Measurements from ENCODE around the gene POLR1H. TPM values are rescaled to one million over a fixed set of nuclear protein-coding genes. Genes with fewer than 3 reads are reported as not detected.
A peak's percentile ranks its signal among the peaks of the same experiment; 100 is the strongest.

Gene POLR1H
- polyA plus RNA-seq, 2 of the 4 experiments (the other 2 are of a cell fraction): 25.5 to 34.6 TPM

- H3K27ac ChIP-seq: peak overlapping the region; percentile 66 to 77
- TF ChIP-seq CBX2 (IDR thresholded peaks at IDR 0.05; ENCODE audit: borderline replicate concordance, low read depth): no peak
- TF ChIP-seq, protein P1, sequence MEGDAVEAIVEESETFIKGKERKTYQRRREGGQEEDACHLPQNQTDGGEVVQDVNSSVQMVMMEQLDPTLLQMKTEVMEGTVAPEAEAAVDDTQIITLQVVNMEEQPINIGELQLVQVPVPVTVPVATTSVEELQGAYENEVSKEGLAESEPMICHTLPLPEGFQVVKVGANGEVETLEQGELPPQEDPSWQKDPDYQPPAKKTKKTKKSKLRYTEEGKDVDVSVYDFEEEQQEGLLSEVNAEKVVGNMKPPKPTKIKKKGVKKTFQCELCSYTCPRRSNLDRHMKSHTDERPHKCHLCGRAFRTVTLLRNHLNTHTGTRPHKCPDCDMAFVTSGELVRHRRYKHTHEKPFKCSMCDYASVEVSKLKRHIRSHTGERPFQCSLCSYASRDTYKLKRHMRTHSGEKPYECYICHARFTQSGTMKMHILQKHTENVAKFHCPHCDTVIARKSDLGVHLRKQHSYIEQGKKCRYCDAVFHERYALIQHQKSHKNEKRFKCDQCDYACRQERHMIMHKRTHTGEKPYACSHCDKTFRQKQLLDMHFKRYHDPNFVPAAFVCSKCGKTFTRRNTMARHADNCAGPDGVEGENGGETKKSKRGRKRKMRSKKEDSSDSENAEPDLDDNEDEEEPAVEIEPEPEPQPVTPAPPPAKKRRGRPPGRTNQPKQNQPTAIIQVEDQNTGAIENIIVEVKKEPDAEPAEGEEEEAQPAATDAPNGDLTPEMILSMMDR (IDR thresholded peaks at IDR 0.05): peak; percentile 79
- no peak for TF ChIP-seq GATA3 (IDR thresholded peaks at IDR 0.05; ENCODE audit: borderline replicate concordance)
- TF ChIP-seq MAFK (IDR thresholded peaks at IDR 0.05; ENCODE audit: partially characterized antibody): no peak
- TF ChIP-seq ZNF302 (CRISPR knock-in tag; IDR thresholded peaks at IDR 0.05): no peak
- TF ChIP-seq BHLHE40 (IDR thresholded peaks at IDR 0.05; ENCODE audit: low read depth, low read length): no peak
- no peak for TF ChIP-seq MAZ (IDR thresholded peaks at IDR 0.05; ENCODE audit: borderline replicate concordance, low read depth, low read length)
- TF ChIP-seq, protein P2, sequence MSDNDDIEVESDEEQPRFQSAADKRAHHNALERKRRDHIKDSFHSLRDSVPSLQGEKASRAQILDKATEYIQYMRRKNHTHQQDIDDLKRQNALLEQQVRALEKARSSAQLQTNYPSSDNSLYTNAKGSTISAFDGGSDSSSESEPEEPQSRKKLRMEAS (IDR thresholded peaks at IDR 0.05): peak; percentile 50
- no peak for TF ChIP-seq TP53 (CRISPR knock-in tag; IDR thresholded peaks at IDR 0.05)
- no peak for TF ChIP-seq RNF2 (IDR thresholded peaks at IDR 0.05; ENCODE audit: borderline replicate concordance, low read depth)
- TF ChIP-seq, protein P3, sequence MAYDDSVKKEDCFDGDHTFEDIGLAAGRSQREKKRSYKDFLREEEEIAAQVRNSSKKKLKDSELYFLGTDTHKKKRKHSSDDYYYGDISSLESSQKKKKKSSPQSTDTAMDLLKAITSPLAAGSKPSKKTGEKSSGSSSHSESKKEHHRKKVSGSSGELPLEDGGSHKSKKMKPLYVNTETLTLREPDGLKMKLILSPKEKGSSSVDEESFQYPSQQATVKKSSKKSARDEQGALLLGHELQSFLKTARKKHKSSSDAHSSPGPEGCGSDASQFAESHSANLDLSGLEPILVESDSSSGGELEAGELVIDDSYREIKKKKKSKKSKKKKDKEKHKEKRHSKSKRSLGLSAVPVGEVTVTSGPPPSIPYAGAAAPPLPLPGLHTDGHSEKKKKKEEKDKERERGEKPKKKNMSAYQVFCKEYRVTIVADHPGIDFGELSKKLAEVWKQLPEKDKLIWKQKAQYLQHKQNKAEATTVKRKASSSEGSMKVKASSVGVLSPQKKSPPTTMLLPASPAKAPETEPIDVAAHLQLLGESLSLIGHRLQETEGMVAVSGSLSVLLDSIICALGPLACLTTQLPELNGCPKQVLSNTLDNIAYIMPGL (CRISPR knock-in tag; IDR thresholded peaks at IDR 0.05; ENCODE audit: borderline replicate concordance): no peak
- no peak for TF ChIP-seq ZSCAN20 (CRISPR knock-in tag; IDR thresholded peaks at IDR 0.05)
- no peak for TF ChIP-seq BCL3 (IDR thresholded peaks at IDR 0.05)
- TF ChIP-seq RAD21 (conservative IDR thresholded peaks at IDR 0.05 in 1 of 2, IDR thresholded peaks at IDR 0.05 in 1 of 2): peak; percentile 87 to 91
- peak; percentile 87 for TF ChIP-seq SMC3 (IDR thresholded peaks at IDR 0.05)
- 26% methylated on average over 26 of the region's 36 CpGs for WGBS (ENCODE audit: missing lambda C conversion rate)
- ATAC-seq: peak; percentile 75 to 85
- FAIRE-seq: no peak
- POLR2A ChIA-PET: interaction anchor here (1.0 kb wide), 1 partner anchor 28 kb away, joined by 5 read pairs; no protein-coding TSS in a partner anchor
- peak overlapping the region; percentile 38 for H3K4me3 ChIP-seq
- H3K4me1 ChIP-seq: peaks cover 21% of the 10 kb centered on the region
- CTCF ChIA-PET: interaction anchor here (0.6 to 16.7 kb wide), 23 partner anchors 9 to 428 kb away, joined by 3 to 353 read pairs (median 5); partner anchors contain the start of genes POLR1H, RNF39, TRIM31 and TRIM40
- no peaks in the 10 kb centered on the region for H3K9me3 ChIP-seq
- DNase-seq (ENCODE audit: low read depth in 1 of 2, low spot score in 1 of 2): peak; percentile 83 to 85
- peak overlapping the region; percentile 79 for H3K4me2 ChIP-seq
Measured at GRCh38 chr6:30102970-30103871, 42.2 kb downstream of the POLR1H start.

- DNase-seq (ENCODE audit: low read depth in 1 of 2, low spot score in 1 of 2) (no peak), FAIRE-seq (no peak), ATAC-seq (no peak)
- TF ChIP-seq NFE2L2 (conservative IDR thresholded peaks at IDR 0.05; ENCODE audit: low read length): no peak
- H3K4me1 ChIP-seq: peaks cover 21% of the 10 kb centered on the region
- H3K9me3 ChIP-seq: no peaks in the 10 kb centered on the region
- 82% methylated on average over 3 of the region's 3 CpGs for whole genome bisulfite sequencing (ENCODE audit: missing lambda C conversion rate)
- H3K4me3 ChIP-seq: peak overlapping the region; percentile 38; the same call in 2 of the 3 replicates
- H3K4me2 ChIP-seq: peak overlapping the region; percentile 79
- ChIA-PET CTCF (interaction anchor here (0.9 to 16.7 kb wide), 17 partner anchors 8 to 396 kb away, joined by 3 to 353 read pairs (median 8); partner anchors contain the start of genes RNF39, TRIM31 and TRIM40), POLR2A (interaction anchor here (0.6 to 1.0 kb wide), 2 partner anchors 27 to 29 kb away, joined by 3 to 5 read pairs; no protein-coding TSS in a partner anchor)
- peak overlapping the region in 1 of 2 experiments; percentile 77; a peak in 3 of 6 replicates for H3K27ac ChIP-seq
Measured at GRCh38 chr6:30103872-30104179, 42.8 kb downstream of the POLR1H start.
